DOHH2 (cell line): ENCODE measurements around the gene TTLL3.

Experiments
- H3F3A ChIP-seq: fragments of 200-600 bp; sonication (generic), shearing (Covaris generic); 2 replicates; pipeline ENCODE4 v1.6.0; 2016; ENCODE audit warnings: antibody characterized with exemption, mild to moderate bottlenecking; ENCODE audit not compliant: control insufficient read depth, insufficient read depth
- H3K27ac ChIP-seq: fragments of 200-600 bp; sonication (generic); 2 replicates; pipeline ENCODE4 v1.5.1; 2014; ENCODE audit warnings: low read depth, mild to moderate bottlenecking, low read length, moderate library complexity
- H3K27me3 ChIP-seq: fragments of 200-600 bp; sonication (generic); 2 replicates; pipeline ENCODE4 v1.6.1; 2014; ENCODE audit warnings: mild to moderate bottlenecking, low read length, mixed read lengths; ENCODE audit not compliant: control insufficient read depth
- H3K36me3 ChIP-seq: fragments of 200-600 bp; sonication (generic); 2 replicates; pipeline ENCODE4 v1.6.1; 2014; ENCODE audit warnings: mild to moderate bottlenecking, low read length, moderate library complexity, mixed read lengths; ENCODE audit not compliant: control insufficient read depth
- H3K4me1 ChIP-seq: fragments of 200-600 bp; sonication (generic); 2 replicates; pipeline ENCODE4 v1.6.1; 2014; ENCODE audit warnings: mild to moderate bottlenecking, low read length, mixed read lengths; ENCODE audit not compliant: control insufficient read depth
- H3K4me2 ChIP-seq: fragments of 200-600 bp; sonication (generic); 2 replicates; pipeline ENCODE4 v1.6.0; 2014; ENCODE audit warnings: mild to moderate bottlenecking, low read length, moderate library complexity
- H3K4me3 ChIP-seq: fragments of 200-600 bp; sonication (generic); 2 replicates; pipeline ENCODE4 v1.5.1; 2014; ENCODE audit warnings: mild to moderate bottlenecking, low read length, mixed read lengths
- H3K79me2 ChIP-seq: fragments of 200-600 bp; sonication (generic); 2 replicates; pipeline ENCODE4 v1.6.1; 2014; ENCODE audit warnings: mild to moderate bottlenecking, low read length, mixed read lengths; ENCODE audit not compliant: control insufficient read depth
- H3K9me2 ChIP-seq: fragments of 200-600 bp; sonication (generic); replicated peaks from 2 replicates; pipeline ENCODE4 v1.6.1; 2014; ENCODE audit warnings: mild to moderate bottlenecking, low read length, mixed read lengths; ENCODE audit not compliant: control insufficient read depth
- H3K9me3 ChIP-seq: fragments of 200-600 bp; sonication (generic); 2 replicates; pipeline ENCODE4 v1.6.1; 2014; ENCODE audit warnings: antibody characterized with exemption, low read length, mixed read lengths; ENCODE audit not compliant: control insufficient read depth, insufficient read depth
- H4K20me1 ChIP-seq: fragments of 200-600 bp; sonication (generic); 2 replicates; pipeline ENCODE4 v1.6.0; 2014; ENCODE audit warnings: low read depth, mild to moderate bottlenecking, antibody characterized with exemption, low read length, moderate library complexity; ENCODE audit not compliant: control insufficient read depth, insufficient read depth
- CTCF ChIP-seq: fragments of 200-600 bp; sonication (generic); IDR thresholded peaks from one replicate; pipeline ENCODE4 v1.5.1; 2014; ENCODE audit warnings: antibody characterized with exemption, mild to moderate bottlenecking, low read depth, low read length; ENCODE audit not compliant: poor library complexity, severe bottlenecking
- EZH2phosphoT487 ChIP-seq: fragments of 200-600 bp; sonication (generic); IDR thresholded peaks from 2 replicates; pipeline ENCODE4 v1.6.1; 2017; ENCODE audit warnings: borderline replicate concordance, mild to moderate bottlenecking, antibody characterized with exemption, low read length, moderate library complexity, mixed read lengths

The TTLL3 gene

DNA sequence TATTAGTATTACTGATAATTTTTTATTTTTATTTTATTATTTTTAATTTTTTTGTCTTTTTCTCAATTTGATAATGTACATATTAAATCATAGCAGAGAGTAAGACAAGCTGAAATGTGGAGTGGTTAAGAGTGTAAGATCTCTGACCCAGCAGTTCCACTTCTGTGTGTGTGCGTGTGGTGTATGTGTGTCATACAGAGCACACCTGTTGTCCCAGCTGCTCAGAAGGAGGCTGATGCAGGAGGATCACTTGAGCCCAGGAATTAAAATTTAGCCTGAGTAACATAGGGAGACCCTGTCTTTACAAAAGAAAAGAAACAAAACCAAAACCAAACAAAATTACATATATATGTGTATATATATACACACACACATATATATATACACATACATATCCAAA, 71.4 kb downstream of the TTLL3 start:
- H3K4me2 ChIP-seq: no peak overlapping the region
- no peaks in the 10 kb centered on the region for H3K4me1 ChIP-seq
- H3F3A ChIP-seq: no peaks in the 10 kb centered on the region
- no peaks in the 10 kb centered on the region for H3K9me2 ChIP-seq
- H3K79me2 ChIP-seq: no peaks in the 10 kb centered on the region
- no peak for TF ChIP-seq CTCF
- TF ChIP-seq EZH2phosphoT487: no peak
- no peaks in the 10 kb centered on the region for H3K9me3 ChIP-seq
- H3K27me3 ChIP-seq: peaks cover 19% of the 10 kb centered on the region
- H3K36me3 ChIP-seq: no peaks in the 10 kb centered on the region
- no peaks in the 10 kb centered on the region for H4K20me1 ChIP-seq
- H3K27ac ChIP-seq: no peak overlapping the region
- H3K4me3 ChIP-seq: no peak overlapping the region

- Histone ChIP-seq H3K9me3 (no peaks in the 10 kb centered on the region), H3K9me2 (no peaks in the 10 kb centered on the region), H3K4me2 (no peak overlapping the region), H3K27ac (no peak overlapping the region), H3K79me2 (no peaks in the 10 kb centered on the region), H3K27me3 (peaks cover 5% of the 10 kb centered on the region; the same call in 1 of the 2 replicates), H3F3A (no peaks in the 10 kb centered on the region), H3K4me1 (no peaks in the 10 kb centered on the region), H3K4me3 (no peak overlapping the region), H3K36me3 (no peaks in the 10 kb centered on the region), H4K20me1 (no peaks in the 10 kb centered on the region)
- no peak for TF ChIP-seq CTCF
- TF ChIP-seq EZH2phosphoT487: no peak
Measured at GRCh38 chr3:9883706-9884554, 73.9 kb downstream of the TTLL3 start.

DNA sequence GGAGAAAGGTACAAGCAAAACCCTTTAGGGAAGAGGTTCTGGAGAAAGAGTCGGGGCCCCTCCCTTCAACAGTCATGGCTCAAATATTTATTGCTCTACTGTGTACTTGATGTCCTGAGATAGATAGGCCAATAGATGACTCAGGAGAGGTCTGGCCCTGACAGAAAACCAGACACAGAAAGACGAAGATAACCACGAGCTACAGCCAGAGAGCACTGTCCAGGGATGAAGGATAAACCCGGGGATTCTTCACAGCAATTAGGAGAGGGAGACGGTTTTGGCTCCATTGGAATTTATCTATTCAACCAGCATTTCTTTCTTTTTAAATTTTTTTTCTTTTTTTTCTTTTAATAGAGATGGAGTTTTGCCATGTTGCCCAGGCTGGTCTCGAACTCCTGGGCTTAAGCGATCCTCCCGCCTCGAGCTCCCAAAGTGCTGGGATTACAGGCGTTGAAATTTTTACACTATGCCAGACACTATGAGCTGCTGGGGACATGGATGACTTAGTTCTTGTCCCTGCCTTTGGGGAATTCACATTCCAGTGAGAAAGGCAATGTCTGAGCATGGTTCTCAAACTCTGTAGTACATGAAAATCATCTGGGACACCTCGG, 74.6 kb downstream of the TTLL3 start:
- H3K27ac ChIP-seq: no peak overlapping the region
- H3K36me3 ChIP-seq: no peaks in the 10 kb centered on the region
- no peak overlapping the region for H3K4me2 ChIP-seq
- no peak overlapping the region for H3K4me3 ChIP-seq
- H4K20me1 ChIP-seq: no peaks in the 10 kb centered on the region
- H3K79me2 ChIP-seq: no peaks in the 10 kb centered on the region
- no peaks in the 10 kb centered on the region for H3K9me3 ChIP-seq
- TF ChIP-seq CTCF (no peak), EZH2phosphoT487 (no peak)
- no peaks in the 10 kb centered on the region for H3K9me2 ChIP-seq
- H3K27me3 ChIP-seq: peaks cover 2% of the 10 kb centered on the region; the same call in 1 of the 2 replicates
- H3F3A ChIP-seq: no peaks in the 10 kb centered on the region
- H3K4me1 ChIP-seq: no peaks in the 10 kb centered on the region
